Endothelial cell of umbilical vein (primary cell): ENCODE measurements around the gene PSAP. TPM values are rescaled to one million over a fixed set of nuclear protein-coding genes. Genes with fewer than 3 reads are reported as not detected.

Experiments
- BruUV-seq: library from RNA; stranded (reverse); fragments of 400-500 nt; replicated peaks from 2 replicates; lab custom pipeline; 2021; lab: Mats Ljungman, UMichigan
- CTCF ChIA-PET: fragments of 300-600, 350-600 bp; sonication (Branson Sonifier 250); formaldehyde crosslinking; loops from one replicate; lab custom pipeline; 2021; ENCODE audit warnings: antibody characterized with exemption, inconsistent platforms; lab: Charles Lee
- POLR2A ChIA-PET: fragments of 300-600, 350-600 bp; sonication (Branson Sonifier 250); formaldehyde crosslinking; loops from one replicate; lab custom pipeline; 2021; ENCODE audit warnings: antibody characterized with exemption, inconsistent platforms; lab: Charles Lee
- DNase-seq: peaks from one replicate; pipeline ENCODE4 v3.0.0-alpha.2; 2011; ENCODE audit warnings: low read depth, low spot score
- FAIRE-seq: peaks from 2 replicates; lab custom pipeline; 2011; peaks lifted over from hg19 to GRCh38; lab: Jason Lieb, UNC
- H2AFZ ChIP-seq: 2 replicates; pipeline ENCODE4 v1.6.0; 2012; ENCODE audit warnings: low read depth, low read length, control low read depth, inconsistent platforms
- H3K27ac ChIP-seq: 2 replicates; pipeline ENCODE4 v1.5.1; 2011; ENCODE audit warnings: low read depth, mild to moderate bottlenecking, control low read depth, low read length, moderate library complexity; ENCODE audit not compliant: insufficient read depth
- H3K27me3 ChIP-seq, 2 experiments: 2 replicates each; pipeline versions ENCODE4 v1.6.0 to v1.6.1; 2011; ENCODE audit warnings: low read length in 2 of 2, mixed read lengths in 1 of 2; ENCODE audit not compliant: control insufficient read depth in 2 of 2, insufficient read depth in 2 of 2
- H3K36me3 ChIP-seq, 2 experiments: 2 replicates in 1 of 2; 3 replicates in 1 of 2; pipeline ENCODE4 v1.5.1; 2011; ENCODE audit warnings: low read length in 2 of 2, mild to moderate bottlenecking in 1 of 2, moderate library complexity in 1 of 2; ENCODE audit not compliant: control insufficient read depth in 2 of 2, insufficient read depth in 2 of 2; ENCODE audit errors: extremely low read depth in 1 of 2
- H3K4me1 ChIP-seq: 3 replicates; pipeline ENCODE4 v1.5.1; 2011; ENCODE audit warnings: mild to moderate bottlenecking, low read length; ENCODE audit not compliant: control insufficient read depth, insufficient read depth; ENCODE audit errors: extremely low read depth
- H3K4me2 ChIP-seq: 2 replicates; pipeline ENCODE4 v1.6.1; 2011; ENCODE audit warnings: low read length, control low read depth, mixed read lengths; ENCODE audit not compliant: insufficient read depth
- H3K4me3 ChIP-seq, 3 experiments: fragments of 200-600 bp in 1 of 3; sonication (generic), shearing (Covaris generic) in 1 of 3; replicated peaks in 1 of 3; 2 replicates each; pipeline ENCODE4 v1.5.1; 2011 to 2016; ENCODE audit warnings: control low read depth in 3 of 3, low read length in 3 of 3, mild to moderate bottlenecking in 2 of 3, inconsistent platforms in 1 of 3, low read depth in 1 of 3, moderate library complexity in 1 of 3; ENCODE audit not compliant: insufficient read depth in 1 of 3
- H3K79me2 ChIP-seq: 2 replicates; pipeline ENCODE4 v1.6.0; 2012; ENCODE audit warnings: low read length, inconsistent platforms; ENCODE audit not compliant: control insufficient read depth, insufficient read depth
- H3K9ac ChIP-seq: replicated peaks from 2 replicates; pipeline ENCODE3; 2011; ENCODE audit warnings: low read length, control low read depth; ENCODE audit not compliant: insufficient read depth; ENCODE audit errors: extremely low read depth
- H3K9me1 ChIP-seq: replicated peaks from 3 replicates; pipeline ENCODE4 v1.6.0; 2011; ENCODE audit warnings: mild to moderate bottlenecking, low read length; ENCODE audit not compliant: control insufficient read depth, insufficient read depth; ENCODE audit errors: extremely low read depth
- H3K9me3 ChIP-seq: replicated peaks from 2 replicates; pipeline ENCODE4 v1.5.1; 2012; ENCODE audit warnings: low read length, inconsistent platforms; ENCODE audit not compliant: control insufficient read depth, insufficient read depth
- H4K20me1 ChIP-seq: replicated peaks from 2 replicates; pipeline ENCODE3; 2011; ENCODE audit warnings: mild to moderate bottlenecking, low read length; ENCODE audit not compliant: control insufficient read depth, insufficient read depth; ENCODE audit errors: extremely low read depth
- EZH2 ChIP-seq: IDR thresholded peaks from 2 replicates; pipeline ENCODE4 v1.6.1; 2012; ENCODE audit warnings: borderline replicate concordance, low read depth, mild to moderate bottlenecking, moderate library complexity, low read length, inconsistent platforms; ENCODE audit not compliant: severe bottlenecking
- FOS ChIP-seq: IDR thresholded peaks from 2 replicates; pipeline ENCODE4 v1.6.1; 2011; ENCODE audit warnings: mild to moderate bottlenecking, low read length, moderate library complexity, borderline replicate concordance; ENCODE audit not compliant: insufficient read depth
- GATA2 ChIP-seq: IDR thresholded peaks from 2 replicates; pipeline ENCODE4 v1.7.0; 2011; ENCODE audit warnings: low read depth, mild to moderate bottlenecking, moderate library complexity, mixed read lengths, low read length; ENCODE audit not compliant: insufficient read length, insufficient read depth
- JUN ChIP-seq: IDR thresholded peaks from 2 replicates; pipeline ENCODE4 v1.6.1; 2011; ENCODE audit warnings: borderline replicate concordance, low read depth; ENCODE audit not compliant: insufficient read length, insufficient read depth
- MYC ChIP-seq: IDR thresholded peaks from one replicate; pipeline ENCODE4 v1.6.1; 2011; ENCODE audit warnings: mild to moderate bottlenecking, low read depth, low read length
- POLR2A ChIP-seq: IDR thresholded peaks from 2 replicates; pipeline ENCODE4 v1.6.1; 2012; ENCODE audit warnings: low read depth, mild to moderate bottlenecking, control low read depth, low read length
- POLR2AphosphoS5 ChIP-seq: IDR thresholded peaks from 2 replicates; pipeline ENCODE4 v1.6.1; 2012; ENCODE audit warnings: low read depth, mild to moderate bottlenecking, control low read depth, low read length, moderate library complexity; ENCODE audit not compliant: insufficient read depth
- dilution Hi-C: fragments of 300-500 bp; cut with MboI; formaldehyde crosslinking; loops from one replicate; pipeline ENCODE4 v1.15.0; 2019; ENCODE audit warnings: low sequenced_read_pairs; ENCODE audit not compliant: extremely low pct_ligation_motif_present
- intact Hi-C: fragments of 100-400 bp; cut with micrococcal nuclease; formaldehyde crosslinking; loops from one replicate; pipeline ENCODE4 v1.10.0; 2022
- polyA plus RNA-seq, 4 experiments: library from polyadenylated mRNA; depleted of rRNA in 3 of 4; stranded (reverse) in 3 of 4; unstranded in 1 of 4; fragments of >200 nt; gene quantifications; 2 replicates each; pipeline versions ENCODE4 v1.2.1 to v1.2.3, GENCODE V29; 2011 to 2012; ENCODE audit warnings: missing spikeins in 1 of 4
- total RNA-seq: library from RNA; stranded (reverse); gene quantifications from 2 replicates; pipeline ENCODE4 v1.2.3, GENCODE V29; 2021
- TF ChIP-seq, protein P1 (sequence below): IDR thresholded peaks from 2 replicates; pipeline ENCODE4 v1.6.1; 2011; ENCODE audit not compliant: insufficient read depth, insufficient read length
- TF ChIP-seq, protein P2 (sequence below), 2 donors: IDR thresholded peaks; 1 replicate in 1 of 2; 2 replicates in 1 of 2; pipeline ENCODE4 v1.5.1; 2011; ENCODE audit warnings: low read length in 2 of 2, mild to moderate bottlenecking in 2 of 2, moderate library complexity in 2 of 2, control low read depth in 1 of 2, inconsistent platforms in 1 of 2, low read depth in 1 of 2; ENCODE audit not compliant: insufficient read depth in 1 of 2; ENCODE audit errors: extremely low read depth in 1 of 2

PSAP gene
- total and polyA plus RNA-seq, 2 donors (not counting 3 experiments of a cell fraction or from before 2014, with no cell fraction given) = 644 to 1,476 TPM

DNA sequence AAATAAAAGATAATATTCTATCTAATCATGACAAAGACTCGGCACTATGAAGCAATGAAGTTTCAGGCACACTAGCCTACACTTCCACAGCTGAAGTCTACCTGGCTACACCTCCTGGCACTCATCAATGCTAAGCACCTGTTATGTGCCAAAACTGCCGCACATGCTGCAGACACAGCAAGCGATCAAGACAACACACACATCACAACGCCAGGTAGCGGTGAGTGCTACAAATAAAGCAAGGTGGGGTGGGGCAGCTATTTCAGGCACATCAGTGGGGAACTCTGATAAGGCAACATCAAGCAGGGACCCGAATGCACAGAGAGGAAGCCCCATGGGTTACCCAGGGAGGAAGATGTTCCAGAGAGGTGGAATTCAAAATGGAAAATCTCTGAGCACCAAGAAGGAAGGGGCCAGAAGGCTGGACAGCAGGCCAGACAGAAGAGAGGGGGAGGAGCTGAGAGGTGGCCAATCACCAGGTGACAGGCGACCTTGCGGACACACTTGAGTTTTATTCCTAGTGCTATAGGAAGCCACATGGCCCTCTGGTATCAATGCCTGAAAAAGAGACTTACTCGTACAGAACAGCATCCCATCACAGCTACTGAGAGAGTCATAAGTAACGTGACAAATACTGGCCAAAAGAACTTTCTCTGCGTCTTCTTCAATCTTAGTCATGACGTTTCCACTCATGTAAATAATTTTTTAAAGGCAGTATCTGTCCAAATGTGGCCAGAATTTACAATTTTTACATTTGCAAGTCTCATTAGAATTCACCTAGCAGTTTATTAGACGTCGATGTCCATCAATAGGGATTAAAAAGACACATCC, 8.0 kb downstream of the PSAP start:
- Histone ChIP-seq H2AFZ (no peak overlapping the region), H3K36me3 (peaks cover 0 to 4% of the 10 kb centered on the region in 2 experiments), H3K9ac (no peak overlapping the region), H3K4me2 (no peak overlapping the region), H3K4me1 (peaks cover 9% of the 10 kb centered on the region), H4K20me1 (peaks cover 17% of the 10 kb centered on the region), H3K27me3 (no peaks in the 10 kb centered on the region), H3K4me3 (no peak overlapping the region), H3K79me2 (peaks cover 97% of the 10 kb centered on the region), H3K9me3 (no peaks in the 10 kb centered on the region), H3K9me1 (no peaks in the 10 kb centered on the region), H3K27ac (no peak overlapping the region)
- intact Hi-C loops (no loop called here), dilution Hi-C loops (no loop called here)
- POLR2A ChIA-PET = no interaction called here
- no peak for DNase-seq
- no peak for FAIRE-seq
- TF ChIP-seq, protein P1, sequence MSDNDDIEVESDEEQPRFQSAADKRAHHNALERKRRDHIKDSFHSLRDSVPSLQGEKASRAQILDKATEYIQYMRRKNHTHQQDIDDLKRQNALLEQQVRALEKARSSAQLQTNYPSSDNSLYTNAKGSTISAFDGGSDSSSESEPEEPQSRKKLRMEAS = no peak
- TF ChIP-seq POLR2AphosphoS5 (no peak), GATA2 (no peak), MYC (no peak), EZH2 (no peak), FOS (no peak), JUN (no peak), POLR2A (no peak)
- TF ChIP-seq, protein P2, sequence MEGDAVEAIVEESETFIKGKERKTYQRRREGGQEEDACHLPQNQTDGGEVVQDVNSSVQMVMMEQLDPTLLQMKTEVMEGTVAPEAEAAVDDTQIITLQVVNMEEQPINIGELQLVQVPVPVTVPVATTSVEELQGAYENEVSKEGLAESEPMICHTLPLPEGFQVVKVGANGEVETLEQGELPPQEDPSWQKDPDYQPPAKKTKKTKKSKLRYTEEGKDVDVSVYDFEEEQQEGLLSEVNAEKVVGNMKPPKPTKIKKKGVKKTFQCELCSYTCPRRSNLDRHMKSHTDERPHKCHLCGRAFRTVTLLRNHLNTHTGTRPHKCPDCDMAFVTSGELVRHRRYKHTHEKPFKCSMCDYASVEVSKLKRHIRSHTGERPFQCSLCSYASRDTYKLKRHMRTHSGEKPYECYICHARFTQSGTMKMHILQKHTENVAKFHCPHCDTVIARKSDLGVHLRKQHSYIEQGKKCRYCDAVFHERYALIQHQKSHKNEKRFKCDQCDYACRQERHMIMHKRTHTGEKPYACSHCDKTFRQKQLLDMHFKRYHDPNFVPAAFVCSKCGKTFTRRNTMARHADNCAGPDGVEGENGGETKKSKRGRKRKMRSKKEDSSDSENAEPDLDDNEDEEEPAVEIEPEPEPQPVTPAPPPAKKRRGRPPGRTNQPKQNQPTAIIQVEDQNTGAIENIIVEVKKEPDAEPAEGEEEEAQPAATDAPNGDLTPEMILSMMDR (IDR thresholded peaks at IDR 0.05; ENCODE audit: extremely low read depth in 1 of 2, insufficient read depth in 1 of 2, low read depth in 1 of 2, low read length in 2 of 2) = no peak
- CTCF ChIA-PET = interaction anchor here (3.8 to 9.6 kb wide), 2 partner anchors 53 kb away, joined by 25 to 152 read pairs; no protein-coding TSS in a partner anchor
- no TSS peak for BruUV-seq
